Measurements from ENCODE around the gene AADAC.

- TF ChIP-seq POLR2AphosphoS5 (IDR thresholded peaks at IDR 0.05; ENCODE audit: low read depth, low read length), result no peak
- TF ChIP-seq, protein P1, sequence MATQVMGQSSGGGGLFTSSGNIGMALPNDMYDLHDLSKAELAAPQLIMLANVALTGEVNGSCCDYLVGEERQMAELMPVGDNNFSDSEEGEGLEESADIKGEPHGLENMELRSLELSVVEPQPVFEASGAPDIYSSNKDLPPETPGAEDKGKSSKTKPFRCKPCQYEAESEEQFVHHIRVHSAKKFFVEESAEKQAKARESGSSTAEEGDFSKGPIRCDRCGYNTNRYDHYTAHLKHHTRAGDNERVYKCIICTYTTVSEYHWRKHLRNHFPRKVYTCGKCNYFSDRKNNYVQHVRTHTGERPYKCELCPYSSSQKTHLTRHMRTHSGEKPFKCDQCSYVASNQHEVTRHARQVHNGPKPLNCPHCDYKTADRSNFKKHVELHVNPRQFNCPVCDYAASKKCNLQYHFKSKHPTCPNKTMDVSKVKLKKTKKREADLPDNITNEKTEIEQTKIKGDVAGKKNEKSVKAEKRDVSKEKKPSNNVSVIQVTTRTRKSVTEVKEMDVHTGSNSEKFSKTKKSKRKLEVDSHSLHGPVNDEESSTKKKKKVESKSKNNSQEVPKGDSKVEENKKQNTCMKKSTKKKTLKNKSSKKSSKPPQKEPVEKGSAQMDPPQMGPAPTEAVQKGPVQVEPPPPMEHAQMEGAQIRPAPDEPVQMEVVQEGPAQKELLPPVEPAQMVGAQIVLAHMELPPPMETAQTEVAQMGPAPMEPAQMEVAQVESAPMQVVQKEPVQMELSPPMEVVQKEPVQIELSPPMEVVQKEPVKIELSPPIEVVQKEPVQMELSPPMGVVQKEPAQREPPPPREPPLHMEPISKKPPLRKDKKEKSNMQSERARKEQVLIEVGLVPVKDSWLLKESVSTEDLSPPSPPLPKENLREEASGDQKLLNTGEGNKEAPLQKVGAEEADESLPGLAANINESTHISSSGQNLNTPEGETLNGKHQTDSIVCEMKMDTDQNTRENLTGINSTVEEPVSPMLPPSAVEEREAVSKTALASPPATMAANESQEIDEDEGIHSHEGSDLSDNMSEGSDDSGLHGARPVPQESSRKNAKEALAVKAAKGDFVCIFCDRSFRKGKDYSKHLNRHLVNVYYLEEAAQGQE (IDR thresholded peaks at IDR 0.05; ENCODE audit: insufficient read depth in 1 of 2, low read depth in 2 of 2, low read length in 2 of 2), result no peak
- TF ChIP-seq SIN3A (IDR thresholded peaks at IDR 0.05; ENCODE audit: borderline replicate concordance, insufficient read depth, low read length), result no peak
Observed at GRCh38 chr3:151827816-151828215, 13.9 kb downstream of the AADAC start.
